ENCODE results near the gene PNLIPRP2.

Gene PNLIPRP2

GRCh38 chr10:116596062-116596461 lies 24.7 kb upstream of the PNLIPRP2 start:
- Histone ChIP-seq H3K9me3 (ENCODE audit: severe bottlenecking) (no peaks in the 10 kb centered on the region), H3K36me3 (ENCODE audit: low read depth) (no peaks in the 10 kb centered on the region), H3K27me3 (ENCODE audit: insufficient read depth, poor library complexity, severe bottlenecking) (peaks cover 3% of the 10 kb centered on the region), H3K27ac (ENCODE audit: poor library complexity, severe bottlenecking) (no peak overlapping the region), H3K4me1 (ENCODE audit: insufficient read depth, poor library complexity, severe bottlenecking) (no peaks in the 10 kb centered on the region), H3K4me3 (ENCODE audit: severe bottlenecking) (no peak overlapping the region)
- ATAC-seq (ENCODE audit: low read depth) (no peak), DNase-seq (ENCODE audit: low spot score) (no peak)
- no peak for TF ChIP-seq CTCF (IDR thresholded peaks at IDR 0.05; ENCODE audit: poor library complexity, severe bottlenecking)

- H3K4me3 ChIP-seq (ENCODE audit: severe bottlenecking), result no peak overlapping the region
- no peak for ATAC-seq (ENCODE audit: low read depth)
Measured at GRCh38 chr10:116597543-116597942, 23.2 kb upstream of the PNLIPRP2 start.

DNA sequence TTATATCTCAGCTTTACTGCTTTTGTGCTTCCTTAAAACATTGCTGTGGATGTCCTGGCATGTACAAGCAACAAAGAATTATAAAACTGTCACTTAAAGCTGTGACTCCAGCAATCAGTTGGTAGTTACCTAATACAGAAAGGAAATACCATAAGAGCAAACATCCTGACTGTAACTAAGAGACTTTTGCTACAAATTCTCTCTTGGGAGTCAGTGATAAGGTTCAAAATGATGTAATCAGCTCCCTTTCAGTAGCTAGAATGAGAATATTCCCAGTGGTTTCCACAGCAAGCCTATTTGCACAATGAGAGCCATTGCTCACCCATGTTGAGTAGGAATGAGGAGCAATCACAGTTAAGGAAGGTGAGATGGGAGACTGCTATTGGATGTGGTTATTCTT lies 22.4 kb upstream of the PNLIPRP2 start:
- peaks cover 3% of the 10 kb centered on the region for H3K27me3 ChIP-seq (ENCODE audit: insufficient read depth, poor library complexity, severe bottlenecking)
- TF ChIP-seq CTCF (IDR thresholded peaks at IDR 0.05; ENCODE audit: poor library complexity, severe bottlenecking), result no peak
- no peak for DNase-seq (ENCODE audit: low spot score)

More at GRCh38 chr10:116597543-116597942, 23.2 kb upstream of the PNLIPRP2 start:
- no peaks in the 10 kb centered on the region for H3K9me3 ChIP-seq (ENCODE audit: severe bottlenecking)
- no peaks in the 10 kb centered on the region for H3K4me1 ChIP-seq (ENCODE audit: insufficient read depth, poor library complexity, severe bottlenecking)
- no peak overlapping the region for H3K27ac ChIP-seq (ENCODE audit: poor library complexity, severe bottlenecking)
- DNase-seq (ENCODE audit: low spot score), result no peak
- H3K36me3 ChIP-seq (ENCODE audit: low read depth), result no peaks in the 10 kb centered on the region
- peaks cover 3% of the 10 kb centered on the region for H3K27me3 ChIP-seq (ENCODE audit: insufficient read depth, poor library complexity, severe bottlenecking)
- TF ChIP-seq CTCF (IDR thresholded peaks at IDR 0.05; ENCODE audit: poor library complexity, severe bottlenecking), result no peak

GRCh38 chr10:116599991-116600390 lies 20.8 kb upstream of the PNLIPRP2 start:
- no peak for ATAC-seq (ENCODE audit: low read depth)
- Histone ChIP-seq H3K27ac (ENCODE audit: poor library complexity, severe bottlenecking) (no peak overlapping the region), H3K4me3 (ENCODE audit: severe bottlenecking) (no peak overlapping the region), H3K27me3 (ENCODE audit: insufficient read depth, poor library complexity, severe bottlenecking) (peaks cover 3% of the 10 kb centered on the region), H3K36me3 (ENCODE audit: low read depth) (no peaks in the 10 kb centered on the region), H3K4me1 (ENCODE audit: insufficient read depth, poor library complexity, severe bottlenecking) (no peaks in the 10 kb centered on the region), H3K9me3 (ENCODE audit: severe bottlenecking) (no peaks in the 10 kb centered on the region)
- no peak for TF ChIP-seq CTCF (IDR thresholded peaks at IDR 0.05; ENCODE audit: poor library complexity, severe bottlenecking)
- DNase-seq (ENCODE audit: low spot score), result no peak

More for the DNA sequence above, 22.4 kb upstream of the PNLIPRP2 start:
- Histone ChIP-seq H3K4me1 (ENCODE audit: insufficient read depth, poor library complexity, severe bottlenecking) (no peaks in the 10 kb centered on the region), H3K4me3 (ENCODE audit: severe bottlenecking) (no peak overlapping the region), H3K36me3 (ENCODE audit: low read depth) (no peaks in the 10 kb centered on the region), H3K9me3 (ENCODE audit: severe bottlenecking) (no peaks in the 10 kb centered on the region), H3K27ac (ENCODE audit: poor library complexity, severe bottlenecking) (no peak overlapping the region)
- ATAC-seq (ENCODE audit: low read depth), result no peak

- TF ChIP-seq CTCF (IDR thresholded peaks at IDR 0.05; ENCODE audit: poor library complexity, severe bottlenecking), result no peak
- DNase-seq (ENCODE audit: low spot score) (no peak), ATAC-seq (ENCODE audit: low read depth) (no peak)
- H3K27me3 ChIP-seq (ENCODE audit: insufficient read depth, poor library complexity, severe bottlenecking), result peaks cover 3% of the 10 kb centered on the region
- H3K4me3 ChIP-seq (ENCODE audit: severe bottlenecking), result no peak overlapping the region
- no peak overlapping the region for H3K27ac ChIP-seq (ENCODE audit: poor library complexity, severe bottlenecking)
- no peaks in the 10 kb centered on the region for H3K36me3 ChIP-seq (ENCODE audit: low read depth)
- no peaks in the 10 kb centered on the region for H3K4me1 ChIP-seq (ENCODE audit: insufficient read depth, poor library complexity, severe bottlenecking)
- no peaks in the 10 kb centered on the region for H3K9me3 ChIP-seq (ENCODE audit: severe bottlenecking)
Measured at GRCh38 chr10:116602648-116603400, 17.9 kb upstream of the PNLIPRP2 start.
